Endothelial cell of umbilical vein (primary cell): ENCODE results near the gene NEK7. TPM values are rescaled to one million over a fixed set of nuclear protein-coding genes. Genes with fewer than 3 reads are reported as not detected.

ENCODE experiments used
- BruUV-seq: library from RNA; stranded (reverse); fragments of 400-500 nt; replicated peaks from 2 replicates; lab custom pipeline; 2021; lab: Mats Ljungman, UMichigan
- CTCF ChIA-PET: fragments of 300-600, 350-600 bp; sonication (Branson Sonifier 250); formaldehyde crosslinking; loops from one replicate; lab custom pipeline; 2021; ENCODE audit warnings: antibody characterized with exemption, inconsistent platforms; lab: Charles Lee
- POLR2A ChIA-PET: fragments of 300-600, 350-600 bp; sonication (Branson Sonifier 250); formaldehyde crosslinking; loops from one replicate; lab custom pipeline; 2021; ENCODE audit warnings: antibody characterized with exemption, inconsistent platforms; lab: Charles Lee
- DNase-seq: peaks from one replicate; pipeline ENCODE4 v3.0.0-alpha.2; 2011; ENCODE audit warnings: low read depth, low spot score
- FAIRE-seq: peaks from 2 replicates; lab custom pipeline; 2011; peaks lifted over from hg19 to GRCh38; lab: Jason Lieb, UNC
- H2AFZ ChIP-seq: 2 replicates; pipeline ENCODE4 v1.6.0; 2012; ENCODE audit warnings: low read depth, low read length, control low read depth, inconsistent platforms
- H3K27ac ChIP-seq: 2 replicates; pipeline ENCODE4 v1.5.1; 2011; ENCODE audit warnings: low read depth, mild to moderate bottlenecking, control low read depth, low read length, moderate library complexity; ENCODE audit not compliant: insufficient read depth
- H3K27me3 ChIP-seq, 2 experiments: 2 replicates each; pipeline versions ENCODE4 v1.6.0 to v1.6.1; 2011; ENCODE audit warnings: low read length in 2 of 2, mixed read lengths in 1 of 2; ENCODE audit not compliant: control insufficient read depth in 2 of 2, insufficient read depth in 2 of 2
- H3K36me3 ChIP-seq, 2 experiments: 2 replicates in 1 of 2; 3 replicates in 1 of 2; pipeline ENCODE4 v1.5.1; 2011; ENCODE audit warnings: low read length in 2 of 2, mild to moderate bottlenecking in 1 of 2, moderate library complexity in 1 of 2; ENCODE audit not compliant: control insufficient read depth in 2 of 2, insufficient read depth in 2 of 2; ENCODE audit errors: extremely low read depth in 1 of 2
- H3K4me1 ChIP-seq: 3 replicates; pipeline ENCODE4 v1.5.1; 2011; ENCODE audit warnings: mild to moderate bottlenecking, low read length; ENCODE audit not compliant: control insufficient read depth, insufficient read depth; ENCODE audit errors: extremely low read depth
- H3K4me2 ChIP-seq: 2 replicates; pipeline ENCODE4 v1.6.1; 2011; ENCODE audit warnings: low read length, control low read depth, mixed read lengths; ENCODE audit not compliant: insufficient read depth
- H3K4me3 ChIP-seq, 3 experiments: fragments of 200-600 bp in 1 of 3; sonication (generic), shearing (Covaris generic) in 1 of 3; replicated peaks in 1 of 3; 2 replicates each; pipeline ENCODE4 v1.5.1; 2011 to 2016; ENCODE audit warnings: control low read depth in 3 of 3, low read length in 3 of 3, mild to moderate bottlenecking in 2 of 3, inconsistent platforms in 1 of 3, low read depth in 1 of 3, moderate library complexity in 1 of 3; ENCODE audit not compliant: insufficient read depth in 1 of 3
- H3K79me2 ChIP-seq: 2 replicates; pipeline ENCODE4 v1.6.0; 2012; ENCODE audit warnings: low read length, inconsistent platforms; ENCODE audit not compliant: control insufficient read depth, insufficient read depth
- H3K9ac ChIP-seq: replicated peaks from 2 replicates; pipeline ENCODE3; 2011; ENCODE audit warnings: low read length, control low read depth; ENCODE audit not compliant: insufficient read depth; ENCODE audit errors: extremely low read depth
- H3K9me1 ChIP-seq: replicated peaks from 3 replicates; pipeline ENCODE4 v1.6.0; 2011; ENCODE audit warnings: mild to moderate bottlenecking, low read length; ENCODE audit not compliant: control insufficient read depth, insufficient read depth; ENCODE audit errors: extremely low read depth
- H3K9me3 ChIP-seq: replicated peaks from 2 replicates; pipeline ENCODE4 v1.5.1; 2012; ENCODE audit warnings: low read length, inconsistent platforms; ENCODE audit not compliant: control insufficient read depth, insufficient read depth
- H4K20me1 ChIP-seq: replicated peaks from 2 replicates; pipeline ENCODE3; 2011; ENCODE audit warnings: mild to moderate bottlenecking, low read length; ENCODE audit not compliant: control insufficient read depth, insufficient read depth; ENCODE audit errors: extremely low read depth
- EZH2 ChIP-seq: IDR thresholded peaks from 2 replicates; pipeline ENCODE4 v1.6.1; 2012; ENCODE audit warnings: borderline replicate concordance, low read depth, mild to moderate bottlenecking, moderate library complexity, low read length, inconsistent platforms; ENCODE audit not compliant: severe bottlenecking
- FOS ChIP-seq: IDR thresholded peaks from 2 replicates; pipeline ENCODE4 v1.6.1; 2011; ENCODE audit warnings: mild to moderate bottlenecking, low read length, moderate library complexity, borderline replicate concordance; ENCODE audit not compliant: insufficient read depth
- GATA2 ChIP-seq: IDR thresholded peaks from 2 replicates; pipeline ENCODE4 v1.7.0; 2011; ENCODE audit warnings: low read depth, mild to moderate bottlenecking, moderate library complexity, mixed read lengths, low read length; ENCODE audit not compliant: insufficient read length, insufficient read depth
- JUN ChIP-seq: IDR thresholded peaks from 2 replicates; pipeline ENCODE4 v1.6.1; 2011; ENCODE audit warnings: borderline replicate concordance, low read depth; ENCODE audit not compliant: insufficient read length, insufficient read depth
- MAX ChIP-seq: IDR thresholded peaks from 2 replicates; pipeline ENCODE4 v1.6.1; 2011; ENCODE audit not compliant: insufficient read depth, insufficient read length
- MYC ChIP-seq: IDR thresholded peaks from one replicate; pipeline ENCODE4 v1.6.1; 2011; ENCODE audit warnings: mild to moderate bottlenecking, low read depth, low read length
- POLR2A ChIP-seq: IDR thresholded peaks from 2 replicates; pipeline ENCODE4 v1.6.1; 2012; ENCODE audit warnings: low read depth, mild to moderate bottlenecking, control low read depth, low read length
- POLR2AphosphoS5 ChIP-seq: IDR thresholded peaks from 2 replicates; pipeline ENCODE4 v1.6.1; 2012; ENCODE audit warnings: low read depth, mild to moderate bottlenecking, control low read depth, low read length, moderate library complexity; ENCODE audit not compliant: insufficient read depth
- dilution Hi-C: fragments of 300-500 bp; cut with MboI; formaldehyde crosslinking; loops from one replicate; pipeline ENCODE4 v1.15.0; 2019; ENCODE audit warnings: low sequenced_read_pairs; ENCODE audit not compliant: extremely low pct_ligation_motif_present
- intact Hi-C: fragments of 100-400 bp; cut with micrococcal nuclease; formaldehyde crosslinking; loops from one replicate; pipeline ENCODE4 v1.10.0; 2022
- polyA plus RNA-seq, 4 experiments: library from polyadenylated mRNA; depleted of rRNA in 3 of 4; stranded (reverse) in 3 of 4; unstranded in 1 of 4; fragments of >200 nt; gene quantifications; 2 replicates each; pipeline versions ENCODE4 v1.2.1 to v1.2.3, GENCODE V29; 2011 to 2012; ENCODE audit warnings: missing spikeins in 1 of 4
- total RNA-seq: library from RNA; stranded (reverse); gene quantifications from 2 replicates; pipeline ENCODE4 v1.2.3, GENCODE V29; 2021
- TF ChIP-seq, protein P1 (sequence below), 2 donors: IDR thresholded peaks; 1 replicate in 1 of 2; 2 replicates in 1 of 2; pipeline ENCODE4 v1.5.1; 2011; ENCODE audit warnings: low read length in 2 of 2, mild to moderate bottlenecking in 2 of 2, moderate library complexity in 2 of 2, control low read depth in 1 of 2, inconsistent platforms in 1 of 2, low read depth in 1 of 2; ENCODE audit not compliant: insufficient read depth in 1 of 2; ENCODE audit errors: extremely low read depth in 1 of 2

Gene NEK7
- total and polyA plus RNA-seq, 2 donors (not counting 3 experiments of a cell fraction or from before 2014, with no cell fraction given), result 22.6 to 45.7 TPM

- ChIA-PET CTCF (interaction anchor here (1.3 kb wide), 1 partner anchor 10 kb away, joined by 3 read pairs; no protein-coding TSS in a partner anchor), POLR2A (no interaction called here)
- Histone ChIP-seq H3K4me1 (peaks cover 15% of the 10 kb centered on the region), H3K4me2 (no peak overlapping the region), H4K20me1 (peaks cover 26% of the 10 kb centered on the region), H3K4me3 (no peak overlapping the region), H3K27ac (no peak overlapping the region), H2AFZ (no peak overlapping the region), H3K9me1 (no peaks in the 10 kb centered on the region), H3K79me2 (peaks cover 27% of the 10 kb centered on the region), H3K27me3 (no peaks in the 10 kb centered on the region), H3K36me3 (no peaks in the 10 kb centered on the region), H3K9me3 (no peaks in the 10 kb centered on the region), H3K9ac (no peak overlapping the region)
- dilution Hi-C loops (no loop called here), intact Hi-C loops (loop anchor here (1.0 kb wide), 1 partner anchor 11 kb away; no protein-coding TSS in a partner anchor)
- TF ChIP-seq JUN (no peak), EZH2 (no peak), POLR2AphosphoS5 (no peak), POLR2A (no peak), MAX (no peak), GATA2 (no peak), FOS (no peak), MYC (no peak)
- TF ChIP-seq, protein P1, sequence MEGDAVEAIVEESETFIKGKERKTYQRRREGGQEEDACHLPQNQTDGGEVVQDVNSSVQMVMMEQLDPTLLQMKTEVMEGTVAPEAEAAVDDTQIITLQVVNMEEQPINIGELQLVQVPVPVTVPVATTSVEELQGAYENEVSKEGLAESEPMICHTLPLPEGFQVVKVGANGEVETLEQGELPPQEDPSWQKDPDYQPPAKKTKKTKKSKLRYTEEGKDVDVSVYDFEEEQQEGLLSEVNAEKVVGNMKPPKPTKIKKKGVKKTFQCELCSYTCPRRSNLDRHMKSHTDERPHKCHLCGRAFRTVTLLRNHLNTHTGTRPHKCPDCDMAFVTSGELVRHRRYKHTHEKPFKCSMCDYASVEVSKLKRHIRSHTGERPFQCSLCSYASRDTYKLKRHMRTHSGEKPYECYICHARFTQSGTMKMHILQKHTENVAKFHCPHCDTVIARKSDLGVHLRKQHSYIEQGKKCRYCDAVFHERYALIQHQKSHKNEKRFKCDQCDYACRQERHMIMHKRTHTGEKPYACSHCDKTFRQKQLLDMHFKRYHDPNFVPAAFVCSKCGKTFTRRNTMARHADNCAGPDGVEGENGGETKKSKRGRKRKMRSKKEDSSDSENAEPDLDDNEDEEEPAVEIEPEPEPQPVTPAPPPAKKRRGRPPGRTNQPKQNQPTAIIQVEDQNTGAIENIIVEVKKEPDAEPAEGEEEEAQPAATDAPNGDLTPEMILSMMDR (IDR thresholded peaks at IDR 0.05; ENCODE audit: extremely low read depth in 1 of 2, insufficient read depth in 1 of 2, low read depth in 1 of 2, low read length in 2 of 2), result no peak
- no peak for FAIRE-seq
- no TSS peak for BruUV-seq
- DNase-seq, result no peak
Observed at GRCh38 chr1:198231779-198232178, 75.0 kb downstream of the NEK7 start.
